H9 (cell line): ENCODE results near the gene MIS18BP1. TPM values are rescaled to one million over a fixed set of nuclear protein-coding genes. Genes with fewer than 3 reads are reported as not detected.

ENCODE experiments used
- DNase-seq: peaks from one replicate; pipeline ENCODE4 v3.0.0-alpha.2; 2017
- H2AFZ ChIP-seq: one replicate; pipeline ENCODE4 v1.6.1; 2013; ENCODE audit warnings: mild to moderate bottlenecking, low read length, control low read depth, moderate library complexity
- H2AK5ac ChIP-seq: 2 replicates; pipeline ENCODE4 v1.6.1; 2013; ENCODE audit warnings: low read length, control low read depth, mixed read lengths; ENCODE audit not compliant: insufficient read length
- H2BK120ac ChIP-seq: one replicate; pipeline ENCODE4 v1.6.1; 2013; ENCODE audit warnings: low read depth, mild to moderate bottlenecking, low read length, control low read depth, inconsistent platforms; ENCODE audit not compliant: poor library complexity, severe bottlenecking
- H2BK12ac ChIP-seq: 2 replicates; pipeline ENCODE4 v1.6.1; 2013; ENCODE audit warnings: low read length, control low read depth, mixed read lengths, low read depth; ENCODE audit not compliant: insufficient read length
- H2BK15ac ChIP-seq: 2 replicates; pipeline ENCODE4 v1.6.1; 2013; ENCODE audit warnings: low read depth, low read length, control low read depth
- H2BK20ac ChIP-seq: one replicate; pipeline ENCODE4 v1.6.1; 2013; ENCODE audit warnings: low read depth, mild to moderate bottlenecking, low read length, control low read depth, inconsistent platforms; ENCODE audit not compliant: poor library complexity, severe bottlenecking
- H2BK5ac ChIP-seq: 2 replicates; pipeline ENCODE4 v1.6.1; 2013; ENCODE audit warnings: low read length, control low read depth, mixed read lengths; ENCODE audit not compliant: insufficient read length
- H3K14ac ChIP-seq: 2 replicates; pipeline ENCODE4 v1.6.1; 2013; ENCODE audit warnings: low read length, control low read depth; ENCODE audit not compliant: insufficient read depth
- H3K18ac ChIP-seq: 2 replicates; pipeline ENCODE4 v1.6.1; 2013; ENCODE audit warnings: low read depth, mild to moderate bottlenecking, mixed read lengths, low read length, control low read depth; ENCODE audit not compliant: insufficient read length
- H3K23ac ChIP-seq: 2 replicates; pipeline ENCODE4 v1.6.1; 2013; ENCODE audit warnings: low read length, control low read depth, mixed read lengths, low read depth; ENCODE audit not compliant: insufficient read length
- H3K23me2 ChIP-seq: 2 replicates; pipeline ENCODE4 v1.6.1; 2013; ENCODE audit warnings: low read depth, mild to moderate bottlenecking, mixed read lengths, low read length, control low read depth; ENCODE audit not compliant: insufficient read length, poor library complexity, severe bottlenecking
- H3K27ac ChIP-seq: 2 replicates; pipeline ENCODE4 v1.5.1; 2013; ENCODE audit warnings: low read length, control low read depth, mixed read lengths, low read depth; ENCODE audit not compliant: insufficient read length
- H3K27me3 ChIP-seq: 2 replicates; pipeline ENCODE4 v1.6.1; 2013; ENCODE audit warnings: low read length, control low read depth, inconsistent platforms; ENCODE audit not compliant: insufficient read depth
- H3K4ac ChIP-seq: 2 replicates; pipeline ENCODE4 v1.6.1; 2013; ENCODE audit warnings: low read depth, mild to moderate bottlenecking, control low read depth, inconsistent platforms, low read length, moderate library complexity
- H3K4me1 ChIP-seq: 2 replicates; pipeline ENCODE4 v1.6.1; 2013; ENCODE audit warnings: low read length, control low read depth, inconsistent platforms; ENCODE audit not compliant: insufficient read depth
- H3K4me2 ChIP-seq: 2 replicates; pipeline ENCODE4 v1.6.1; 2013; ENCODE audit warnings: low read length, control low read depth, mixed read lengths; ENCODE audit not compliant: insufficient read length, insufficient read depth
- H3K56ac ChIP-seq: 2 replicates; pipeline ENCODE4 v1.6.1; 2013; ENCODE audit warnings: low read depth, mild to moderate bottlenecking, mixed read lengths, low read length, control low read depth; ENCODE audit not compliant: insufficient read length
- H3K79me1 ChIP-seq: 2 replicates; pipeline ENCODE4 v1.6.1; 2013; ENCODE audit warnings: low read depth, mild to moderate bottlenecking, moderate library complexity, low read length, control low read depth, inconsistent platforms; ENCODE audit not compliant: insufficient read depth, poor library complexity, severe bottlenecking
- H3K79me2 ChIP-seq: 2 replicates; pipeline ENCODE4 v1.6.1; 2013; ENCODE audit warnings: low read length, control low read depth, inconsistent platforms; ENCODE audit not compliant: insufficient read depth
- H3K9ac ChIP-seq: 2 replicates; pipeline ENCODE4 v1.6.1; 2013; ENCODE audit warnings: low read length, control low read depth, mixed read lengths; ENCODE audit not compliant: insufficient read length; ENCODE audit errors: extremely low read depth
- H3K9me3 ChIP-seq: one replicate; pipeline ENCODE4 v1.6.1; 2013; ENCODE audit warnings: low read depth, low read length, inconsistent platforms; ENCODE audit not compliant: control insufficient read depth
- H3T11ph ChIP-seq: one replicate; pipeline ENCODE4 v1.6.1; 2013; ENCODE audit warnings: mild to moderate bottlenecking, low read length, control low read depth, inconsistent platforms
- H4K20me1 ChIP-seq: one replicate; pipeline ENCODE4 v1.6.1; 2013; ENCODE audit not compliant: control insufficient read depth, insufficient read length, insufficient read depth
- H4K5ac ChIP-seq: 2 replicates; pipeline ENCODE4 v1.6.1; 2013; ENCODE audit warnings: low read depth, mild to moderate bottlenecking, mixed read lengths, low read length, control low read depth; ENCODE audit not compliant: insufficient read length
- H4K8ac ChIP-seq: replicated peaks from 2 replicates; pipeline ENCODE4 v1.6.1; 2013; ENCODE audit warnings: low read length, control low read depth, mixed read lengths, low read depth; ENCODE audit not compliant: insufficient read length
- H4K91ac ChIP-seq: 2 replicates; pipeline ENCODE4 v1.6.1; 2013; ENCODE audit warnings: low read depth, mild to moderate bottlenecking, moderate library complexity, mixed read lengths, low read length, control low read depth; ENCODE audit not compliant: insufficient read length
- H3K27ac Mint-ChIP-seq, 3 experiments: 2 replicates in 2 of 3; 3 replicates in 1 of 3; pipeline ENCODE4 v1.8.0; 2020 to 2021; ENCODE audit warnings: mixed read lengths in 3 of 3, mild to moderate bottlenecking in 1 of 3, moderate library complexity in 1 of 3
- H3K27me3 Mint-ChIP-seq: 2 replicates; pipeline ENCODE4 v1.8.0; 2021; ENCODE audit warnings: low read depth, mild to moderate bottlenecking, moderate library complexity, mixed read lengths
- H3K36me3 Mint-ChIP-seq, 3 experiments: 2 replicates in 2 of 3; 3 replicates in 1 of 3; pipeline ENCODE4 v1.8.0; 2020 to 2021; ENCODE audit warnings: low read depth in 3 of 3, mixed read lengths in 3 of 3; ENCODE audit not compliant: insufficient read depth in 1 of 3
- H3K4me1 Mint-ChIP-seq, 2 experiments: 2 replicates each; pipeline ENCODE4 v1.8.0; 2020; ENCODE audit warnings: mixed read lengths in 2 of 2
- H3K4me3 Mint-ChIP-seq, 2 experiments: 2 replicates in 1 of 2; 3 replicates in 1 of 2; pipeline ENCODE4 v1.8.0; 2020 to 2021; ENCODE audit warnings: mild to moderate bottlenecking in 2 of 2, mixed read lengths in 2 of 2, moderate library complexity in 1 of 2
- H3K9me3 Mint-ChIP-seq, 2 experiments: 2 replicates in 1 of 2; 3 replicates in 1 of 2; pipeline ENCODE4 v1.8.0; 2020; ENCODE audit warnings: mild to moderate bottlenecking in 2 of 2, mixed read lengths in 2 of 2, moderate library complexity in 1 of 2
- WGBS: extraction: QIAGEN DNeasy Blood & Tissue Kit; methylation state at CpG from one replicate; pipeline ENCODE4 v1.1.7; 2013; ENCODE audit warnings: missing lambda C conversion rate, low lambda C conversion rate, mixed read lengths; ENCODE audit not compliant: insufficient read length; ENCODE audit errors: extremely low coverage; 5-methylcytosine and 5-hydroxymethylcytosine counted together
- total RNA-seq: library from RNA; stranded (reverse); gene quantifications from 2 replicates; pipeline ENCODE4 v1.2.1, GENCODE V29; 2021
- TF ChIP-seq, protein P1 (sequence below): fragments of 200-600 bp; sonication (generic); conservative IDR thresholded peaks from 3 replicates; pipeline ENCODE4 v1.8.0; 2021; ENCODE audit warnings: antibody characterized with exemption, mild to moderate bottlenecking

Gene MIS18BP1
- total RNA-seq, 1 experiment from 2014 or later = 60.6 TPM

DNA sequence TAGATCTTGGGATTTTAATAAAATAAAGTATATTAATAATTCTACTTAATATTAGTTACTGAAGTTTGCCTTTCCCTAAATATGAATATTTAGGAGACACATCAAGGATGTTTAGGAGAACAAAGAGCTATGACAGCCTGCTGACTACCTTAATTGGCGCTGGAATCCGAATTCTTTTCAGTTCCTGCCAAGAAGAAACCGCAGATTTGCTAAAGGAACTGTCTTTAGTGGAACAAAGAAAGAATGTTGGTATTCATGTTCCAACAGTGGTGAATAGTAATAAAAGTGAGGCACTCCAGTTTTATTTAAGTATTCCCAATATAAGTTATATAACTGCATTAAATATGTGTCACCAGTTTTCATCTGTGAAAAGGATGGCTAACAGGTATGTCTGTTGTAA lies 54.5 kb downstream of the MIS18BP1 start:
- no peak for DNase-seq
- no peaks in the 10 kb centered on the region for H3K4me1 Mint-ChIP-seq
- no CpG with 5 or more reads among the region's 3 CpGs for WGBS
- Histone ChIP-seq H3K27ac (no peak overlapping the region), H2BK20ac (no peak overlapping the region), H3K79me2 (no peaks in the 10 kb centered on the region), H2BK120ac (no peak overlapping the region), H3K56ac (no peak overlapping the region), H3K9me3 (no peaks in the 10 kb centered on the region), H3T11ph (no peak overlapping the region), H2AFZ (no peak overlapping the region), H3K27me3 (no peaks in the 10 kb centered on the region), H3K9ac (no peak overlapping the region), H2BK12ac (no peak overlapping the region), H2BK5ac (no peak overlapping the region), H4K91ac (no peak overlapping the region), H4K5ac (no peak overlapping the region), H3K79me1 (no peaks in the 10 kb centered on the region), H3K14ac (no peak overlapping the region), H3K23me2 (no peaks in the 10 kb centered on the region), H3K23ac (no peak overlapping the region), H2AK5ac (no peak overlapping the region), H4K20me1 (no peaks in the 10 kb centered on the region), H3K4ac (no peak overlapping the region), H3K4me2 (no peak overlapping the region), H2BK15ac (no peak overlapping the region), H3K18ac (no peak overlapping the region), H3K4me1 (no peaks in the 10 kb centered on the region), H4K8ac (no peak overlapping the region)
- no peak overlapping the region for H3K4me3 Mint-ChIP-seq
- H3K27ac Mint-ChIP-seq = no peak overlapping the region
- no peaks in the 10 kb centered on the region for H3K27me3 Mint-ChIP-seq
- peaks cover 2 to 19% (median 13%) of the 10 kb centered on the region in 3 experiments; a peak in 6 of 7 replicates for H3K36me3 Mint-ChIP-seq
- TF ChIP-seq, protein P1, sequence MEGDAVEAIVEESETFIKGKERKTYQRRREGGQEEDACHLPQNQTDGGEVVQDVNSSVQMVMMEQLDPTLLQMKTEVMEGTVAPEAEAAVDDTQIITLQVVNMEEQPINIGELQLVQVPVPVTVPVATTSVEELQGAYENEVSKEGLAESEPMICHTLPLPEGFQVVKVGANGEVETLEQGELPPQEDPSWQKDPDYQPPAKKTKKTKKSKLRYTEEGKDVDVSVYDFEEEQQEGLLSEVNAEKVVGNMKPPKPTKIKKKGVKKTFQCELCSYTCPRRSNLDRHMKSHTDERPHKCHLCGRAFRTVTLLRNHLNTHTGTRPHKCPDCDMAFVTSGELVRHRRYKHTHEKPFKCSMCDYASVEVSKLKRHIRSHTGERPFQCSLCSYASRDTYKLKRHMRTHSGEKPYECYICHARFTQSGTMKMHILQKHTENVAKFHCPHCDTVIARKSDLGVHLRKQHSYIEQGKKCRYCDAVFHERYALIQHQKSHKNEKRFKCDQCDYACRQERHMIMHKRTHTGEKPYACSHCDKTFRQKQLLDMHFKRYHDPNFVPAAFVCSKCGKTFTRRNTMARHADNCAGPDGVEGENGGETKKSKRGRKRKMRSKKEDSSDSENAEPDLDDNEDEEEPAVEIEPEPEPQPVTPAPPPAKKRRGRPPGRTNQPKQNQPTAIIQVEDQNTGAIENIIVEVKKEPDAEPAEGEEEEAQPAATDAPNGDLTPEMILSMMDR = no peak
- no peaks in the 10 kb centered on the region; a peak in 1 of 5 replicates for H3K9me3 Mint-ChIP-seq
